SK-N-SH (cell line): ENCODE measurements around the gene MAP3K1.

ENCODE experiments used
- CTCF ChIP-seq: fragments of 200-600 bp; sonication (generic); IDR thresholded peaks from 2 replicates; pipeline ENCODE4 v1.6.1; 2017; ENCODE audit warnings: antibody characterized with exemption, mild to moderate bottlenecking, moderate library complexity
- RAD21 ChIP-seq: IDR thresholded peaks from 2 replicates; pipeline ENCODE4 v1.6.1; 2012; ENCODE audit warnings: mild to moderate bottlenecking, low read length

- TF ChIP-seq CTCF (no peak), RAD21 (peak; percentile 37; the same call in 1 of the 2 replicates)
Observed at GRCh38 chr5:56814361-56814962, 887 bp upstream of the MAP3K1 start.
